NK-92 treated with Interleukin-12 subunit alpha and Interleukin-12 subunit beta, amount 100 ng/mL, for 24 hours (cell line): ENCODE results near the gene L3MBTL4.
"Not testable (repeated sequence)": the region's sequence is repeated elsewhere in the genome, so short reads cannot be mapped to it uniquely, and the experiment has no call there.

Source experiments
- DNase-seq: peaks from one replicate; lab custom pipeline; 2025; lab: John Stamatoyannopoulos, UW

Gene L3MBTL4

DNA sequence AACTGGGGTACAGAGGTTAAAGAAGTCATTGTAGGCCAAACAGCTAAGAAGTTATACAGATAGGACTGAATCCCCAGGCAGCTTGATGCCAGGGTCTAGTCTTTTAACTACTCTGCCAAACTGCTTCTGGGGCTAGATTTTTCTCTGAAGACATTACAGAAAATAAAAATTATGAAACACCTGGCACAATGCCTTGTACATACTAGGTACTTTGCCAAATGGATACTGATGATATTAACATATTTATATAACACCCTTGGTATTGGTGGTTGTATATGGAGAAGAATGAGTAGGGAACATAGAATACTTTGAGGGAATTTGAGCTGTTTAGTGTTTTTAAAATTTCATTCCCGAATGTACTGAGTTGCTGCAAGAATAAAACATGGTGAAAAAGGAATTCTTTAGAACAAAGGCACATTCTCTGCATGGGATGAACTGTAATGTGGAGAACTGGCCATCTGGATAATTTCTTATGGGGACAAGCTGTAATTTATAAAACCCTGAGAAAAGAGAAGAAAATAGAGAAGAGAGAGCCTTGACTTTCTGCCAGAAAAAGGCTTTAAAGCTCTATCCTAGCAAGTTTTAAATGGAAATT is 308.5 kb downstream of the L3MBTL4 start:
- DNase-seq, result no peak

DNA sequence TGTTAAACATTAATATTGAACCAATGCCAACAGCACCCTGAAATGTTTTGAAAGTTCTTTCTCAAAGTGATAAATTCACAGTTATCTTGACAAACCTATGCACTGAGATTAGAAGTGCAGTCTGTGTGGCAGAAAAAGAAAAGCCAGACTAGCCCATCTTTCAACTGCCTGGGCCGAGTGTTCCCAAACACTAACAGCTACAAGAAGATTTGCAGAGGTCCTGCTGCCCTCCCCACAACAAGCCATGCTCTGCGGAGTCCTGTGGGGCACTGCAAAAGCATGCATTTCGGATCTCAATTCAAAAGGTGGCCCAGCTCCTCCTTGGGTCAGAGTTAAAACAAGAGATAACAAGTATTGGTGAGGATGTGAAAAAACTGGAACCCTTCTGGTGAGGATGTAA is 311.0 kb downstream of the L3MBTL4 start:
- DNase-seq, result no peak

DNA sequence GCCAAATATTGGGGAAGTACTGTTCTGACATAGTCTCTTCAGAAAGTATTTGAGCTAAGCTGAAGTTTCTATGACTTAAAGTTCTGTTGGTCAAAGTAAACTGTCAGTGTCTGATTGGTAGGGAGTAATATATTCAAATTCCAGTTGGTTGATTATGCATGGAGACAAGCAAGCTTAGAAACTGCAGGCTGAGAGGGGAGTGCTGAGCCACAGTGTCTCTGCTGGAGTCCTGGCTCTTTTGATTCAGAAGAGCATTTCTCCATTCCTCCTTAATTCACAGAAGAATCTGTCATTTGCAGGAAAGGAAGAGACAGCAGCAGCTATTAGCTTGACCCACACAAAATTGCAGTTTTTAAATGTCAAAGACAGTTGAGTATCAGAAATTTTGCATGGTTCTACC is 318.0 kb downstream of the L3MBTL4 start:
- DNase-seq, result no peak

DNA sequence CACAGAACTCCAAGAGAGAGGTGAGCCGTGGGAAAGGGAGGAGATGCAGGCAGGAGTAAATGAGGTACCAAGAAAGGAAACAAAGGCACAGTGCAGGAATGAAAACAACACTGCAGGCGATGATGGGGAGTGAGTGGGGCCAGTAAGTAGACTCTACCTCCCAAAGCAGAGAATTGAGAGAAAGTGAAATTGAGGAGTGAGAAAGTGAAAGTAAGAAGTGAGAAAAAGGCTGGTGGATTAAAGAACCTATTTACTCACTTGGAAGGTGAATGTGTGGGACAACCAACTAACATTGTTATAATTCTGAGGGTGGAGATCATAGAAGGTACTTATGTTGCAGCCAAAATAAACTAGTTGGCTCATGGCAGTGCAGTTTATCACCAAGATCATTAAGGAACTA is 326.3 kb downstream of the L3MBTL4 start:
- no peak for DNase-seq

DNA sequence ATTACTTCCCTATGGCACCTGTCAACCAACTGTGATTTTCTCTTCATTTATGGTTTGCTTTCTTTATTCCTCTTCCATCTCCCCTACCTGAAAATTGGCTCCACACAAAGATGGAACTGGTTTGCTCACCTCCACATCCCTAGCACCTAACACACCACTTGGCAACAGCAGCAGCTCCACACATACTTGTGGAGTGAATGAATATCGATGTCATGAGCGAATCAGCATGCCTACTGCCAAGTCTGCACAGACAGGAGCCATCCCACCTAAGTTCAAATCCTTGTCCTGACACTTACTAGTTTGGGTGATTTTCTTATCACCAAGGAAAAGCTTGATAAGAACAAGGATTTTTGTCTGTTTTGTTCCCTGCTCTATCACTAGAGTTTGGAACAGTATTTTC is 328.0 kb downstream of the L3MBTL4 start:
- DNase-seq, result no peak

DNA sequence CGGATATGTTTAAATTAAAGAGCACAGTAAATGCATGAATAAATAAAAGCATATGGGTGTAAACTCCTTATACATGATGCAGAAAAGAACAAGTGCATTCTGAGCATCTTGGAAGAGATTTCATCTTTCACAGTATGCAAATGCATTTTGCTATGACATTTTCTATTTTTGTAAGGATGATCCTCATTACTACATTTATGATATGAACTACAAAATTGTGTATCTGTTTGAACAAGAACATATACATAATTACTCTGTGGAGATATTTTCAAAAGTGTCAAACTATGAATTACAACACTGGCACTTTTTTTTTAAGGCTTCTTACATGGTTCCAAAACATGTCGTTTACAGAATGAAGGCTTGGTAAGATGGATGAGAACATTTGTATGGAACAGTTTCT is 335.3 kb downstream of the L3MBTL4 start:
- no peak for DNase-seq

DNA sequence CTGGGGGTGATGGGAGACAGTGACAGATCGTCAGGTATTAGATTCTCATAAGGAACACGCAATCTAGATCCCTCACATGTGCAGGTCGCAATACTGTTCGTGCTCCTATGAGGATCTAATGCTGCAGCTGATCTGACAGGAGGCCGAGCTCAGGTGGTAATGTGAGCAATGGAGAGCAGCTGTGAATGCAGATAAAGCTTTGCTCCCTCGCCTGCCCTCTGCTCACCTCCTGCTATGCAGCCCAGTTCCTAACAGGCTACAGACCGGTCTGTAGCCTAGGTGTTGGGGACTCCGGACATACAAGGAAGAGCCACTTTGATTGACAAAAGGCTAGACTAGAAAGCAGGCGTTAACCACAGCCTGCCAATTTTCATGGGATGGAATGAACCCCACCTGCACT is 335.8 kb downstream of the L3MBTL4 start:
- no peak for DNase-seq

DNA sequence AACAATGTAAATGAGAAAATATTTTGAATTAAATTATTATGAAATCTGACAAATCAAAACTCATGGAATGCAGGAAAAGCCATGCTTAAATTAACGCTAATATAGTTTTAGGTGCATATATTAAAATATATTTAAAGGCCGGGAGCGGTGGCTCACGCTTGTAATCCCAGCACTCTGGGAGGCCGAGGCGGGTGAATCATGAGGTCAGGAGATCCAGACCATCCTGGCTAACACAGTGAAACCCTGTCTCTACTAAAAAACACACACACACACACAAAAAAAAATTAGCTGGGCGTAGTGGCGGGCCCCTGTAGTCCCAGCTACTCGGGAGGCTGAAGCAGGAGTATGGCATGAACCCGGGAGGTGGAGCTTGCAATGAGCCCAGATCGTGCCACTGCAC is 342.3 kb downstream of the L3MBTL4 start:
- not testable (repeated sequence) for DNase-seq

DNA sequence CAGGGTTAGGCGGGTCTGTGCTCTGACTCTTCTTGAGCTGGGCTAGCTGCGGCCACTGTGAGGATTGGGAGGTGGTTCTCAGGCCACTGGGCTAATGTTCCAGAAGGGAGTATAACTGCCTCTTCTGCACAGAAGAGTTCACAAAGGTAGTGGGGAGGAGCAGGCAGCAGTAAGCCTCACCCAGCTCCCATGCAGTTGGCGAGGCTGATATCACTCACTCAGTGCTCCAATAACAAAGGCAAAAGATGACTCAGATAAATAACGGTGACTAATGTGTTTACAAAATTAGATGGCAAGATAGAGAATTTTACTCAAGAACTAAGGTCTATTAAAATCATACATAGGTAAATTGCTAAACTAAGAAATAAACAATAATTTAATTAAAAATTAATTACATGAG is 345.2 kb downstream of the L3MBTL4 start:
- DNase-seq, result no peak

DNA sequence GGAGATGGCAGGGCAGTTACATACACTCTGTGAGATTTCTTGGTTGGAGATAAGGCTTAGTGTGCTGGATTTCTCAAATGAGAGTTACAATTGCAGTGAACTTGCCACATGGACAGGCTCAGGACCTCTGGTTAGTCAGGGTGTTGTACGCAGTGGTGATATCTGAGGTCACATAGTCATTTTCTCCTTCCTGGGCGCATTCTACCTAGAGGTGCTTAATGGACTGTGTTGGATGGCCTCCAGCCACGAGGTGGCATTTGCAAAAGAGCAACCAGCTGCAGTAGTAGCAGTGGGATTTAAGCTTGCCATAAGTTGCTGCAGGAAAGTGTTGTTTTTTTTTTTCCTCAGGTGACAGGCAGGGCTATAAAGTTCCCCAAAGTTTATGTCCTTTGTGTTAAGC is 345.6 kb downstream of the L3MBTL4 start:
- no peak for DNase-seq

DNA sequence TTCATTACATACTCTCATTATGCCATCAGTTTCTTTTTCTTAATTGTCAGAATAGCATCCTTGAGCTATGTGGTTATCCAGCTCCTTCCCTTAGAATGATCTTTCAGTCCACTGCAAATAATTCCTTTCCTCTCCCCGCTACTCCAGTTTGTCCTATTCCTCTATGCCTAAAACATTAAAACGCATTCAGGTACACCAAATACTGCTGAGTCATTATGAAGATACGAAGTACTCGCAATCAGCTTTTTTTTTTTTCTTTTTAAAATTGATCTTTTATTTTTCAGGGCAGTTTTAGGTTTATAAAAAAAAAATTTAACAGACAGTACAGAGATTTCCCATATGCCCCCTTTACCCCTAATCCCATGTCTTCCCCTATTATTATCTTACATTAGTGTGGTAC is 354.6 kb downstream of the L3MBTL4 start:
- DNase-seq, result no peak

DNA sequence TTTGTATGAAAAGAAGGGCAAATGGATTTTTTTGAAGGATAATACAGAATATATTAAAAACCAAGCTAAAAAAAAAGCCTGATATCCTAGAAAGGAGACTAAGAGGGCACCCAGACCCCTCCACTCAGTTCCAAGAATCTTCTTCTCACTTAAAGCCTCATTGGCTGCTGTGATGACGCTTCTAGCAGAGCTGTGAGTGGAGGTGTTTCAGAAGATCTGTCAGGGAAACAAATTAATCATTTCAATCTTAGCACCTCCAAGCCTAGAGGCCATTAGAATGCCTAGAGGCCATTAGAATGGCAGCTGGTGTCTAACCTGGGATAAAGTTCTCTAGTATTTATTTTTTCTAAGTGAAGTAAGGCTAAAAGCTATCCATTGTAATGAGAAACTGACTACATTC is 355.2 kb downstream of the L3MBTL4 start:
- DNase-seq, result no peak

DNA sequence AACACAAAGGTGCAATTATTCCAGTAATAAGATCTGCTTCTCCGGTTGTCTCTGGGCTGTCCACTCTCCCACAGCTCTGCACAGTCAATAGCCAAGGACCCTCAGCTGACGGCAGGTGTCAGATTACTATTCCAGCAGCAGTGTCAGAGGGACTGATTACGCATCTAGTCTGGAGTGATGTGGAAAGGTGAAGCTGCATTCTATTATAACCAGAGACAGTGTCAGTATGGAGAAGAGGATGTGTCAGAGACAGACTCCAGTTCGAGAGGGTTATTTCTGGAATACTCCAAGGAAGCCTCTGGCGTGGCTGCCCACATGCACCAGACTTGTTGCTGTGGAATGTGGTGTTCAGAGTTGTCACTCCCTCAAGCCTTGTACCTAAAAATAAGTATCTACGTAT is 355.8 kb downstream of the L3MBTL4 start:
- DNase-seq, result no peak

DNA sequence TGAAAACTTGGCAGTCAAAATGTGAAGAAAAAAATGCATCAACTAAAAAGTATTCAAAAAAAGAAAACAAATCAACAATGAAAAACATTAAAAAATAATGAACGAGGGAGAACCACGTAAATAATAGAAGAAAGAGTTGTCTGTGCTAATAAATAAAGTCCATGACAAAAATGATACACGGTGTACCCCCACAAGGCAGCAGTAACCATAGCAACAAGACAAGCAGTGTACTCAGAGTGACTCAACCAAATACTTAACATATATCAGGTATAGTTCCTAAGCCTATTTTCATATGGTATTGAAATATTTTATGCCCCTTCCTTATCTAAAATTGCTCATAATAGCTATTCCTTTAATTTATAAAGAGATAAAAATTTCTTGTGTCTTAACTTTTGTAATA is 357.1 kb downstream of the L3MBTL4 start:
- no peak for DNase-seq

DNA sequence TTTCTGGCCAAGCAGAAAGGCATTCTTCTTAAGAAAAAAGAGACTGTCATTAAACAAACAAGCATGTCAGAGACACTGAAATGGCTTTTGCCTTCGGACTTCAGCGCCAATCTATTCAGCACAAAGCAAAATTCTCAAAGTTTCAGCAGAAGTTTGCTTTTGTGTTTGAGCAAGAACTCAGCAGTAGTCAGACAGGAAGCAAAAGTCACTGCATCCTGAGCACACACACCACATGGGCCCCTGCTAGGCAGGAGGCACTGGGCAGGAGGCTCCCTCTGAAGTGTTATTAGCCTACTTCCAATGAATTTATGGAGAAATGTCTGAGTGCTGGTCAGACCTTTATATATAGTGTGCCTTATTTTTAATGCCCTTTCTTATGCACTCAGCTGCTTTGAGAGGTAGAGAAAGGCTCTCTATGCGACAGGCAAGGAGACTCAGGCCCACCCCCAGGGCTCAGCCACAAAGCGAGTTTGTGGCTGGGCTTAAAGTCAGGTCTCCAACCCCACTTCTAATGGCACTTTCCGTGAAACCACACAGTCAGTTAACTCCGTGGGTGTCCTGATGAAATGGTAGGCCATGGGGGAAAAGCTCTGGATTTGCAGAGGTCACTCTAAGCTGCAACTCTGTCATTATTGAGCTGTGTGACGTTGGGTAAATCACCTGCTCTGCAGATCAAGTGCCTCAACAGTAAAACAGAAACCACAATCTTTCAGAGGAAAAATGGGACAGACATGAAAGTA is 358.4 kb downstream of the L3MBTL4 start:
- DNase-seq, result no peak

DNA sequence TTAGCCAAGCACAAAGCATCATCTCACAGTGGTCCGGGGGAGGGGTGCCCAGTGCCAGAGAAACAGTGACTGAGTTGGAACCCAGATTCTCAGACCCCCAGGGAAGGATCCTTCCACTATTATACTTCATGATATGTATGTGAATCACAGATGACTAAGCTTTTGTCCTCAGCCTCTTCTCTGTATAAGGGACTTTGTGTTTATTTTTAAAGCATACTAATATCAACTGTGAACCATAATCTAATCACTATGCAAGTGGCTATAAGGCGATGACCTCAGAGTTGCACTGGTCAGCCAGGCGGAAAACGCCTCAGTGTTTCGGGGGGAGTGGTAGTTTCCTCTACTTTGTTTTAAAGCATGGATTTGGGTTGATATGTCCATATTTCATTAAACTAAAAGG is 359.0 kb downstream of the L3MBTL4 start:
- no peak for DNase-seq

DNA sequence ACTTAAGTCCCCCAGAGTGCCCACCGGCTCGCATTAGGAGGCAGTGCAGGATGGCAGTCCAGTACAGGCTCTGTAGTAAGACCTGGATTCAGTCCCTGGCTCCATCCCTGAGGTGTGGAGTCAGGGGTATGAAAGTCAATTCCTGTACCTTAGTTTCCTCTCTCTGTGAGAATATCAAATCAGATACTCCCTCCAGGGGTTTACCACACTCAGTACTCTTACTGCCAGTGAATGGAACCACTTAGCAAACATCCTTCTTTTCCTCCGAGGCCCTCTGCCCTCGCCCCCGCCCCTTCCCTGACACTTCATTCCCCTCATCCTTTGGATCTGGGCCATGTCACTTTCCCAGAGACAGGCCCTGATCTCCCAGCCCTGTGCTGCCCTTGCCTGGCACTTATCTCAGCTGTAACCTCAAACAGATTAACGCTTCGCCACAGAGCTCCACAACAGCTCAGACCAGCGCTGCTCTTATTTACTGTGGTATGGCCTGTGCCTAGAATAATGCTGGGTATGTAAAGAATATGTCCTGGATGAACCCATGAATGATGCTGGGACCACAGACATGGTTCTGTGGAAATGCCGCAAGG is 360.4 kb downstream of the L3MBTL4 start:
- no peak for DNase-seq

DNA sequence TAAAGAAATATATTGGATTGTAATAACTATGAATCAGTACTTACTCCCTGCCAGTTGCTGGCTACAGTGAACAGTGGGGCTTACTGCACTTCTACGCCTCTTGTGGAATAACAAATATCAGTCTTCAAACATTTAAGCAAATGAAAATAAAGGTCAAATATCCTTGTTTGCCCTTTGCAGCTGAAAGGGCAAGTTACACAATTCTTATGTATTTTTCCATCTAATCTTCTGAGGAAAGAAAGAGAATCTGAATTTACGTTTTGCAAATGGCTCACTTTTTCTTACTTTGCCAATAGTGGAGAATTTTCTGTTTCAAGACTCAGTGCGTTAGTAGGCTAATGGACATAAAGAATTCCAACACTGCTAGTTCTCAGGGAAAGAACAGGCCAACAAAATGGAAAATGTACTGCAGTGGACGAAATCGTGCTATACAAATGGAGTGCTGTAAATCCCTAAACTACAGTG is 362.2 kb downstream of the L3MBTL4 start:
- no peak for DNase-seq

DNA sequence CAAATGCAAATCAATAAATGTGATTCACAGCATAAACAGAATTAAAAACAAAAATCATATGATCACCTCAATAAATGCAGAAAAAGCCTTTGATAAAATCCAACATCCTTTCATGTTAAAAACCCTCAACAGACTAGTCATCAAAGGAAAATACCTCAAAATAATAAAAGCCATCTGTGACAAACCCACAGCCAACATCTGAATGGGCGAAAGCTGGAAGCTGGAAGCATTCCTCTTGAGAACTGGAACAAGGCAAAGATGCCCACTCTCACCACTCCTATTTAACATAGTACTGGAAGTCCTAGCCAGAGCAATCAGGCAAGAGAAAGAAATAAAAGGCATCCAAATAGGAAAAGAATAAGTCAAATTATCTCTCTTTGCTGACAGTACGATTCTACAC is 367.1 kb downstream of the L3MBTL4 start:
- not testable (repeated sequence) for DNase-seq

DNA sequence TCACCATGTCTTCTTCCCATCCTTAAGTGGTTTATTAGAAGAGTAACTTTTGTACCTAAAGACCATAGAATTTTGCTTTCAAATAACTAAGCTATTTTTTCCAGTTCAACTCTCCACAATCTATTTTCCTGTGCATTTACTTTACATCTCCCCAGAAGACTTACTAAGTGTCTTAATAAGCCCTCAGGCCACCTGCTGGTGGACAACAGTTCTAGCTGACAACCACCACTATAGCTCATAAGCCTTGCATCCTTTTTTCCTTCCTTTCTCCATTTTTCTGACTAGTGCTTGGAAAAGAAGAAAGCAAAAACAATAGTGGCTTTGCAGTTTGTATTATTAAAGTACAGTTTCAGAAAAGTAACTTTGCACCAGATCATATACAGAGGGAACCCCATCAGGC is 369.9 kb downstream of the L3MBTL4 start:
- no peak for DNase-seq

DNA sequence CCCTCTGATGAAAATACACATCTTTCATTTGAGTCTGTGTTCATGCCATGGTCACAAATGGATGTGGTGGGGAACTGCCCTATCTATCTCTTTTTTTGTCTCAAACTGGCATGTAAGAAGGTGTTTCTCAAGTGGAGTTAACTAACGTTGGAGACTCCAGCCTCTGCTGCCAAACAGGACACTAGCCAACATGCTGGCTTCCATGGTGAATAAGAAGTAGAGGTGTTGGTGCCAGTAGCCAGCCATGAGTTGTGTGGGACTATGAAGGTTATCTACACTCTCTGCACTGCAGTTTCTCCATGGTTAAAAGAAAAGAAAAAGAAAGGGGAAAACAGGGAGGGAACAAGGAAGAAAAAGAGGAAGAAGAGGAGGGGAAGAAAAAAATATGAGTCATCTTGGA is 370.4 kb downstream of the L3MBTL4 start:
- no peak for DNase-seq

DNA sequence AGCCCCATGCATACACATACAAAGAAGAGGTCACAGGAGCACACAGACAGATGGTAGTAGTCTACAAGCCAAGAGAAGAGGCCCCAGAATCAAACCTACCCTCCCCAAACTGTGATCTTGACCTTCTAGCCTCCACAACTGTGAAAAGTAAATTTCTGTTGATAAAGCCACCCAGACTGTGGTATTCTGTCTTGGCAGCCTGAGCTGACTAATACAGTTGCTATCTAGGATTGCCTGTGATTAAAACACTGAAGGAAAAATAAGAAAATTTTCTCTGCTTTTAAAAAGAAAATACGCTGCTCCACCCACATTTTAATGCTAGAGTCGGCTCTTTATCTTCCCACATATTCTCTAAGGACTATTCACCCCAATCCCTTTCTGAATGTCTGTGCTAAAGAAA is 375.7 kb downstream of the L3MBTL4 start:
- no peak for DNase-seq

DNA sequence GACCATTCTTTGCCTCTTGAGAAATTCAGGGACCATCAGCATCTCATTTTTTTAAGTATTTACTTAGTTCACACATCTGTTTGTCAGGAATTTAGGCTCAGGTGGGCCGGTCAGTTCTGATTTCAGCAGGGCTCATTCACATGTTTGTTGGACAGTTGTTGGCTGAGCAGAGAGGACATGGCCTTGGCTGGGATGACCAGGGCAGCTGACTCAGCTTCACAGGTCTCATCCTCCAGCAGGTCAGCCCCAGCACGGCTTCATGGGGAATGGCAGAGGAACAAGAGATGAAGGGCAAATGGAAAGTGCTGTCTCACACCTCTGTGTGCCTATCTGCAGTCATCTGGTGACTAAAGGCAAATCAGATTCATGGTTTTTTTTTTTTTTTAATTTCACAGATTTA is 383.3 kb downstream of the L3MBTL4 start:
- no peak for DNase-seq

DNA sequence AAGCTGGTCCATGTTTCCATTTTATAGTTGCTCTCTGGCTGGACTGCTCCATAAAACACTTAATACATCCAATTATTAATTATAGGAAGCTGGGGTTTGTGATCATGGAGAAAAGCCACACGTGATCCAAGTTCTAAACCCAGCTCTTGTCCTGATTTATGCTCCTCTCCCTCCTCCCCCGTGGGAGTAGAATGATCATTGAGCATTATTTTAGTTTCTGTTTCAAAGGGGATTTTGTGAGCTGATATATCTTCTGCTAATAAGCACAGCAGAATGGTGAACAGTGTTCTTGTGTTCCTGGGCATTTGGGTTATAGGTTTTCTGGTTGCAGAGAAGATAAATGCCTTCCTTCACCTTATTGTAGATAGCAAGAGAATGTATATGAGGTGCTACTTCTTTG is 383.7 kb downstream of the L3MBTL4 start:
- DNase-seq, result no peak
